ENCODE data around the gene ATP5F1E.

The ATP5F1E gene

GRCh38 chr20:59025511-59025910 lies 6.6 kb downstream of the ATP5F1E start:
- Histone ChIP-seq H3K9ac (ENCODE audit: low read length in 5 of 5) (peak overlapping the region in 1 of 5 donors; percentile 21), H3K4me3 (ENCODE audit: low read depth in 1 of 5, low read length in 5 of 5) (no peak overlapping the region), H3K27me3 (ENCODE audit: control insufficient read depth in 5 of 5, insufficient read depth in 4 of 5, low read length in 5 of 5) (no peaks in the 10 kb centered on the region), H3K27ac (ENCODE audit: low read depth, low read length) (no peak overlapping the region), H3K9me3 (ENCODE audit: control insufficient read depth in 5 of 5, low read length in 5 of 5) (no peaks in the 10 kb centered on the region), H3K4me1 (ENCODE audit: control insufficient read depth in 5 of 5, insufficient read depth in 5 of 5, low read length in 5 of 5) (peaks cover 2 to 37% (median 31%) of the 10 kb centered on the region in 5 donors), H3K36me3 (ENCODE audit: control insufficient read depth in 5 of 5, insufficient read depth in 5 of 5, low read length in 5 of 5) (peaks cover 33 to 77% (median 58%) of the 10 kb centered on the region in 5 donors)

DNA sequence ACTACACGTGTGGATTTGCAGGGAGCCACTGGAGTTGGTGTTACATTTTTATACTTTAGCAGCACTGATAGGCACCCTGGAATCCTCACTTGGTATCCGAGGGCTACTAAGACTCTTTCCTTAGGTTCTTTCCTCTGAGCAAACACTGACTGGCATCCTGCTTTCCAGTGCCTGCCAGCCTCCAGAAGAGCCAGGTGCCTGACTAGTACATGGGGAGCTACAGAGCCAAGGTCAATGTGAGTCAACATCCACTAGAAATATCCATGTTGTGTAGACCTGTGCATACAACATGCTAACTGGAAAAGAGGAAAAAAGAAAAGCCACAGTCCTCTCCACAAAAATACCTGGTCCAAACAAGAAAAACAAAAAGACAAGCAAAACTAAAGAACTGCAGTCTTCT lies 7.0 kb downstream of the ATP5F1E start:
- Histone ChIP-seq H3K27ac (ENCODE audit: low read depth, low read length) (no peak overlapping the region), H3K9ac (ENCODE audit: low read length in 5 of 5) (no peak overlapping the region), H3K27me3 (ENCODE audit: control insufficient read depth in 5 of 5, insufficient read depth in 4 of 5, low read length in 5 of 5) (no peaks in the 10 kb centered on the region), H3K4me3 (ENCODE audit: low read depth in 1 of 5, low read length in 5 of 5) (no peak overlapping the region), H3K9me3 (ENCODE audit: control insufficient read depth in 5 of 5, low read length in 5 of 5) (no peaks in the 10 kb centered on the region), H3K4me1 (ENCODE audit: control insufficient read depth in 5 of 5, insufficient read depth in 5 of 5, low read length in 5 of 5) (peaks cover 2 to 33% (median 28%) of the 10 kb centered on the region in 5 donors), H3K36me3 (ENCODE audit: control insufficient read depth in 5 of 5, insufficient read depth in 5 of 5, low read length in 5 of 5) (peaks cover 30 to 77% (median 57%) of the 10 kb centered on the region in 5 donors)

DNA sequence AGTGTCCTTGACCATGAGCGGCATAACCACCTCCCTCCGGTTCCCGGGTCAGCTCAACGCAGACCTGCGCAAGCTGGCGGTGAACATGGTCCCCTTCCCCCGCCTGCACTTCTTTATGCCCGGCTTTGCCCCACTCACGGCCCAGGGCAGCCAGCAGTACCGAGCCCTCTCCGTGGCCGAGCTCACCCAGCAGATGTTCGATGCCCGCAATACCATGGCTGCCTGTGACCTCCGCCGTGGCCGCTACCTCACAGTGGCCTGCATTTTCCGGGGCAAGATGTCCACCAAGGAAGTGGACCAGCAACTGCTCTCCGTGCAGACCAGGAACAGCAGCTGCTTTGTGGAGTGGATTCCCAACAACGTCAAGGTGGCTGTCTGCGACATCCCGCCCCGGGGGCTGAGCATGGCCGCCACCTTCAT lies 8.0 kb downstream of the ATP5F1E start:
- peaks cover 20 to 70% (median 51%) of the 10 kb centered on the region in 5 donors for H3K36me3 ChIP-seq (ENCODE audit: control insufficient read depth in 5 of 5, insufficient read depth in 5 of 5, low read length in 5 of 5)
- no peak overlapping the region for H3K9ac ChIP-seq (ENCODE audit: low read length in 5 of 5)

DNA sequence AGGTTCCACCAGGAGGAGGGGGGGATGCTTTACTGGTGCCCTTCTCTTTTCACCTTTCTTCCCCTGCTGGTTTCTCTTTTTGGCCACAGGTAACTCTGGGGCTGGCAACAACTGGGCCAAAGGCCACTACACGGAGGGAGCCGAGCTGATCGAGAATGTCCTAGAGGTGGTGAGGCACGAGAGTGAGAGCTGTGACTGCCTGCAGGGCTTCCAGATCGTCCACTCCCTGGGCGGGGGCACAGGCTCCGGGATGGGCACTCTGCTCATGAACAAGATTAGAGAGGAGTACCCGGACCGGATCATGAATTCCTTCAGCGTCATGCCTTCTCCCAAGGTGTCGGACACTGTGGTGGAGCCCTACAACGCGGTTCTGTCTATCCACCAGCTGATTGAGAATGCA lies 8.5 kb downstream of the ATP5F1E start:
- no peak overlapping the region for H3K9ac ChIP-seq (ENCODE audit: low read length in 5 of 5)
- H3K27ac ChIP-seq (ENCODE audit: low read depth, low read length): no peak overlapping the region
- H3K27me3 ChIP-seq (ENCODE audit: control insufficient read depth in 5 of 5, insufficient read depth in 4 of 5, low read length in 5 of 5): no peaks in the 10 kb centered on the region
- H3K9me3 ChIP-seq (ENCODE audit: control insufficient read depth in 5 of 5, low read length in 5 of 5): no peaks in the 10 kb centered on the region
- peaks cover under 1 to 18% (median 14%) of the 10 kb centered on the region in 5 donors for H3K4me1 ChIP-seq (ENCODE audit: control insufficient read depth in 5 of 5, insufficient read depth in 5 of 5, low read length in 5 of 5)
- H3K36me3 ChIP-seq (ENCODE audit: control insufficient read depth in 5 of 5, insufficient read depth in 5 of 5, low read length in 5 of 5): peaks cover 17 to 65% (median 46%) of the 10 kb centered on the region in 5 donors
- H3K4me3 ChIP-seq (ENCODE audit: low read depth in 1 of 5, low read length in 5 of 5): no peak overlapping the region

More for the DNA sequence above, 8.0 kb downstream of the ATP5F1E start:
- Histone ChIP-seq H3K4me3 (ENCODE audit: low read depth in 1 of 5, low read length in 5 of 5) (no peak overlapping the region), H3K9me3 (ENCODE audit: control insufficient read depth in 5 of 5, low read length in 5 of 5) (no peaks in the 10 kb centered on the region), H3K4me1 (ENCODE audit: control insufficient read depth in 5 of 5, insufficient read depth in 5 of 5, low read length in 5 of 5) (peaks cover 2 to 23% (median 19%) of the 10 kb centered on the region in 5 donors), H3K27ac (ENCODE audit: low read depth, low read length) (no peak overlapping the region), H3K27me3 (ENCODE audit: control insufficient read depth in 5 of 5, insufficient read depth in 4 of 5, low read length in 5 of 5) (no peaks in the 10 kb centered on the region)

DNA sequence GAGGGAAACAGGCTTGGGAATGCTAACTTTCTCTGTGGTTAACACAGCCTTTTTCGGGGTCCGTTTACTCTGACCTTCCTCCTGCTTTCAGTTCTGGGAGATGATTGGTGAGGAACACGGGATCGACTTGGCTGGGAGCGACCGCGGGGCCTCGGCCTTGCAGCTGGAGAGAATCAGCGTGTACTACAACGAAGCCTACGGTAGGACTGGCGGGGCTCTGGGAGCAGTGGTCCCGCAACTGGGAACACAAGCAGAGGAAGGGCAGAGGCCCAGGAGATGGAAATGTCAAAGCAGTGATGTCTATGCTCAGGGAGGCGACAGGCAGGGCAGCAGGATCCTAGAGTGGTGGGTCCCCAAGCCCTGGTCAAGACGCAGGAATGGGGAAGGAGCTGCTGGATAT lies 9.4 kb downstream of the ATP5F1E start:
- no peak overlapping the region for H3K27ac ChIP-seq (ENCODE audit: low read depth, low read length)
- H3K9ac ChIP-seq (ENCODE audit: low read length in 5 of 5): no peak overlapping the region
- H3K4me3 ChIP-seq (ENCODE audit: low read depth in 1 of 5, low read length in 5 of 5): no peak overlapping the region
- H3K9me3 ChIP-seq (ENCODE audit: control insufficient read depth in 5 of 5, low read length in 5 of 5): no peaks in the 10 kb centered on the region
- peaks cover 11 to 59% (median 44%) of the 10 kb centered on the region in 5 donors for H3K36me3 ChIP-seq (ENCODE audit: control insufficient read depth in 5 of 5, insufficient read depth in 5 of 5, low read length in 5 of 5)
- peaks cover 0 to 11% (median 6%) of the 10 kb centered on the region in 5 donors for H3K4me1 ChIP-seq (ENCODE audit: control insufficient read depth in 5 of 5, insufficient read depth in 5 of 5, low read length in 5 of 5)
- no peaks in the 10 kb centered on the region for H3K27me3 ChIP-seq (ENCODE audit: control insufficient read depth in 5 of 5, insufficient read depth in 4 of 5, low read length in 5 of 5)

GRCh38 chr20:59020938-59021551 lies 11.1 kb downstream of the ATP5F1E start:
- H3K4me3 ChIP-seq (ENCODE audit: low read depth in 1 of 5, low read length in 5 of 5): no peak overlapping the region
- peaks cover 0 to 16% (median 3%) of the 10 kb centered on the region in 5 donors for H3K4me1 ChIP-seq (ENCODE audit: control insufficient read depth in 5 of 5, insufficient read depth in 5 of 5, low read length in 5 of 5)
- H3K36me3 ChIP-seq (ENCODE audit: control insufficient read depth in 5 of 5, insufficient read depth in 5 of 5, low read length in 5 of 5): peaks cover 9 to 42% (median 34%) of the 10 kb centered on the region in 5 donors
- H3K27me3 ChIP-seq (ENCODE audit: control insufficient read depth in 5 of 5, insufficient read depth in 4 of 5, low read length in 5 of 5): no peaks in the 10 kb centered on the region
- no peak overlapping the region for H3K9ac ChIP-seq (ENCODE audit: low read length in 5 of 5)
- no peaks in the 10 kb centered on the region for H3K9me3 ChIP-seq (ENCODE audit: control insufficient read depth in 5 of 5, low read length in 5 of 5)
- H3K27ac ChIP-seq (ENCODE audit: low read depth, low read length): no peak overlapping the region

DNA sequence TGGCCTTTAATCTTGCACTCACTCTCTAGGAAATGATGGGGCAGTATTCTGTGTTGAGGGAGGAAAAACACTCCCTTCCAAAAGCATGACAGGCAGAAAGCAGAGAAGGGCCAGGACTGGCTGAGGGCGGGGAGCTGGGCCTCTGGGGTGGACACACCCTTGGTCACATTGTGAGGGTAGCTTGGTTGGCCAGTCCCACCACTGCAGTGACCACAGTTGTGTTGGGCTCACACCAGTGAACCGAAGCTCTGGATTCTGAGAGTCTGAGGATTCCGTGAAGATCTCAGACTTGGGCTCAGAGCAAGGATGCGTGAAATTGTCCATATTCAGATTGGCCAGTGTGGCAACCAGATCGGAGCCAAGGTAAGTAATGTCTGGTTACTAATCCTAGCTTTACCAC lies 12.9 kb downstream of the ATP5F1E start, which contains the start of gene TUBB1:
TSS of gene TUBB1 (plus strand) at position 213 of the 400 bp plus-strand sequence. CDS start at position 307, 94 bp downstream.
- Histone ChIP-seq H3K36me3 (ENCODE audit: control insufficient read depth in 5 of 5, insufficient read depth in 5 of 5, low read length in 5 of 5) (peaks cover 0 to 25% (median 17%) of the 10 kb centered on the region in 5 donors), H3K4me1 (ENCODE audit: control insufficient read depth in 5 of 5, insufficient read depth in 5 of 5, low read length in 5 of 5) (peaks cover 0 to 16% (median 0%) of the 10 kb centered on the region in 5 donors), H3K27me3 (ENCODE audit: control insufficient read depth in 5 of 5, insufficient read depth in 4 of 5, low read length in 5 of 5) (no peaks in the 10 kb centered on the region), H3K9me3 (ENCODE audit: control insufficient read depth in 5 of 5, low read length in 5 of 5) (no peaks in the 10 kb centered on the region), H3K4me3 (ENCODE audit: low read depth in 1 of 5, low read length in 5 of 5) (no peak within 1 kb of the TSS), H3K27ac (ENCODE audit: low read depth, low read length) (no peak within 1 kb of the TSS), H3K9ac (ENCODE audit: low read length in 5 of 5) (no peak within 1 kb of the TSS)

- no peaks in the 10 kb centered on the region for H3K9me3 ChIP-seq (ENCODE audit: control insufficient read depth in 5 of 5, low read length in 5 of 5)
- H3K4me1 ChIP-seq (ENCODE audit: control insufficient read depth in 5 of 5, insufficient read depth in 5 of 5, low read length in 5 of 5): peaks cover 0 to 16% (median 0%) of the 10 kb centered on the region in 5 donors
- no peak overlapping the region for H3K4me3 ChIP-seq (ENCODE audit: low read depth in 1 of 5, low read length in 5 of 5)
- peaks cover 0 to 21% (median 13%) of the 10 kb centered on the region in 5 donors for H3K36me3 ChIP-seq (ENCODE audit: control insufficient read depth in 5 of 5, insufficient read depth in 5 of 5, low read length in 5 of 5)
- no peaks in the 10 kb centered on the region for H3K27me3 ChIP-seq (ENCODE audit: control insufficient read depth in 5 of 5, insufficient read depth in 4 of 5, low read length in 5 of 5)
- no peak overlapping the region for H3K9ac ChIP-seq (ENCODE audit: low read length in 5 of 5)
- H3K27ac ChIP-seq (ENCODE audit: low read depth, low read length): no peak overlapping the region
These were observed 13.3 kb downstream of the ATP5F1E start for GRCh38 chr20:59018817-59019216.

GRCh38 chr20:59017493-59018231 lies 14.5 kb downstream of the ATP5F1E start:
- Histone ChIP-seq H3K36me3 (ENCODE audit: control insufficient read depth in 5 of 5, insufficient read depth in 5 of 5, low read length in 5 of 5) (peaks cover 0 to 10% (median 2%) of the 10 kb centered on the region in 5 donors), H3K27ac (ENCODE audit: low read depth, low read length) (no peak overlapping the region), H3K9ac (ENCODE audit: low read length in 5 of 5) (peak overlapping the region in 1 of 5 donors; percentile 35), H3K4me3 (ENCODE audit: low read depth in 1 of 5, low read length in 5 of 5) (no peak overlapping the region), H3K4me1 (ENCODE audit: control insufficient read depth in 5 of 5, insufficient read depth in 5 of 5, low read length in 5 of 5) (peaks cover 0 to 16% (median 0%) of the 10 kb centered on the region in 5 donors), H3K27me3 (ENCODE audit: control insufficient read depth in 5 of 5, insufficient read depth in 4 of 5, low read length in 5 of 5) (no peaks in the 10 kb centered on the region), H3K9me3 (ENCODE audit: control insufficient read depth in 5 of 5, low read length in 5 of 5) (no peaks in the 10 kb centered on the region)

Measured in subcutaneous abdominal adipose tissue (tissue), 5 donors.